Measurements from ENCODE around the gene IMP3.
"Not testable (repeated sequence)": the region's sequence is repeated elsewhere in the genome, so short reads cannot be mapped to it uniquely, and the experiment has no call there.

The IMP3 gene

GRCh38 chr15:75650908-75651809 is 11.1 kb upstream of the IMP3 start:
- peak; percentile 54 for DNase-seq

GRCh38 chr15:75649848-75650247 is 9.8 kb upstream of the IMP3 start:
- no peak for DNase-seq

- no peak for DNase-seq
Observed at GRCh38 chr15:75649045-75649761, 9.2 kb upstream of the IMP3 start.

DNA sequence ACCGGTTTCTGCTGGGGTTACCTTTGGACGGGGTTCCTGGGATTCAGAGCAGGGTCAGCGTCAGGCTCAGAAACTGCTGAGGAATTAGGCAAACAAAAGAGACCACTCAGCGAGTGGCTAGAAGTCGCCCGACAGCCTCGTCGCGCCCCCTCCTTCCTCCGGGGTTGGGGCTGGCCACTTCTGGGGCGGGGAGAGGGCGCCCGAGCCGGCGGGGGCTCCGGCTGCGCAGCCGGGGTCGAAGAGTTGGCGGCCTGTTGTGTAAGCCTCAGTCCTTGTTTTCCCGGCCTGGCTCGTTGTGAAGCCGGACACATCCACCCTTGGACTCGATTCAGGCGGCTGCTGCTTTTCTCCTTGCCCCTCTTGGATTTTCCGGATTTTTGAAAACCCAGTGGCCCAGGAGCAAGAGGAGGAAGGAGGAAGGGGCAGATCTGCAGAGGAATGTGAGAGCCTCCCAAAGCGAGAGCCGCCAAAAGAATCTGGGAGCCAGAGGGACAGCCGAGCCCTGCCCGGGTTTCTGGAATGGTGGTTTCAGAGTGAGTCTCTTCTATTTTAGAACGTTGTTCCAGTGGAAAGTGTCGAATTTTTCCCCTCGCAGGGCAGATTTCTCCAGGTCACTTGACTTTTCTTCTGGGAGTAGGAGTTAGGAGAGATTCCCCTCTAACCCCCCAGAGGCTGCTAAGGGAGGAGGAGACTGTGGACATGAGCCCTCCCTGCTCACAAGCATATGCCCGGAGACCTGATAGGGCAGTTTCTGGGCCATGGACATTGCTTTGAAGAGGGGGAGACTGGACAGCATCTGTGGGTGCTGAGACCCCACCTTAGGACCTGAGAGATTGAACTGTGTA is 8.4 kb upstream of the IMP3 start:
- DNase-seq = peak; percentile 56

GRCh38 chr15:75647370-75648155 is 7.5 kb upstream of the IMP3 start, which contains the start of gene SNX33:
SNX33 (plus strand) TSS chr15:75647912; CDS start chr15:75649103, 1,191 bp downstream.
- DNase-seq = peak; percentile 88

DNA sequence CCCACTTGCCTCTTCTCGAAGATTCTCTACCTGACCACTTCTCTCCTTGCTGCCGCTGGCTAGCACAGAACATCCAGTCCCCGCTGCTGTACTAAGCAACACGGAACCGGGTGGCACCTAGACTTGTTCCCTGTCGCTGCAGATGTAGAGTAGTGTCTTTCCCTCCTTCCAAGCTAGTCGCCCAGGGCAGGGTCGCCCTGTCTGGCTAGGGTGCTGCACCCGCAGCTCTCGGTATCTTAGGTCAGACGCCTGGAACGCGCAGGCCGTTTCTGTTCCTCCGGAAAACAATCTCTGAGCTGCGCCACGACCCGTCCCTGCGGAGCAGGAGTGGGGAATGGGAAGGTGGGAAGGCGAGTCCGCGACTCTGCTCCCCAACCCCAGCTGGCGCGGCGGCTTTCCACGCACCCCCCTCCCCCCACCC is 6.9 kb upstream of the IMP3 start:
- no peak for DNase-seq

GRCh38 chr15:75646112-75646943 is 6.3 kb upstream of the IMP3 start:
- no peak for DNase-seq

DNA sequence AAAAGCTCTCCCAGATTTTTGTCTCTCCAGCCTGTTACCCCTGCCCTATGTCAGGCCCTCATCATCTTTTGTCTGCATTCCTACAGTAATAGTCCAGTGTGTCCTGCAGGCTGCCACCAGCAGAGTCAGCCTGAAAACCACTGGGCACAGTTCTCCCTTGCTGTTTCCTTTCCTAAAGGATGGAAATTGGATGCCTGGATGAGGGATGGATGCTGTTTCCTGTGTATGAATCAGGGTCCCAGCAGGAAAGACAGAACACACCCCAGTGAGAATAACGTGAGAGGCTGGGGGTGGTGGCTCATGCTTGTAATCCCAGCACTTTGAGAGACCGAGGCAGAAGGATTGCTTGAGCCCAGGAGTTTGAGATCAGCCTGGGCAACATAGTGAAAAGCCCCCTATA is 4.4 kb upstream of the IMP3 start:
- peak; percentile 66 for DNase-seq

DNA sequence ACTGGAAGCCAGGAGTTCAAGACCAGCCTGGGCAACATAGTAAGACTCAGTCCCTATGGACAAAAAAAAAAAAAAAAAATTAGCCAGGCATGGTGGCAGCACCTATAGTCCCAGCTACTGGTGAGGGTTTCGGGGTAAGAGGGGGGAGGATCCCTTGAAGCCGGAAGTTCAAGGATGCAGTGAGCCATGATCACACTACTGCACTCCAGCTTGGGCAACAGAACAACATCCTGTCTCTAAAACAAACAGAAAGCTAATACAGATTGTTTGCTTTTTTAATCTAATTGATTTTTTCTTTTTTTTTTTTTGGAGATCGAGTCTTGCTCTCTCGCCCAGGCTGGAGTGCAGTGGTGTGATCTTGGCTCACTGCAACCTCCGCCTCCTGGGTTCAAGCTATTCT is 1.6 kb upstream of the IMP3 start:
- no peak for DNase-seq

- no peak for DNase-seq
Observed at GRCh38 chr15:75641179-75641503, 1.1 kb upstream of the IMP3 start.

DNA sequence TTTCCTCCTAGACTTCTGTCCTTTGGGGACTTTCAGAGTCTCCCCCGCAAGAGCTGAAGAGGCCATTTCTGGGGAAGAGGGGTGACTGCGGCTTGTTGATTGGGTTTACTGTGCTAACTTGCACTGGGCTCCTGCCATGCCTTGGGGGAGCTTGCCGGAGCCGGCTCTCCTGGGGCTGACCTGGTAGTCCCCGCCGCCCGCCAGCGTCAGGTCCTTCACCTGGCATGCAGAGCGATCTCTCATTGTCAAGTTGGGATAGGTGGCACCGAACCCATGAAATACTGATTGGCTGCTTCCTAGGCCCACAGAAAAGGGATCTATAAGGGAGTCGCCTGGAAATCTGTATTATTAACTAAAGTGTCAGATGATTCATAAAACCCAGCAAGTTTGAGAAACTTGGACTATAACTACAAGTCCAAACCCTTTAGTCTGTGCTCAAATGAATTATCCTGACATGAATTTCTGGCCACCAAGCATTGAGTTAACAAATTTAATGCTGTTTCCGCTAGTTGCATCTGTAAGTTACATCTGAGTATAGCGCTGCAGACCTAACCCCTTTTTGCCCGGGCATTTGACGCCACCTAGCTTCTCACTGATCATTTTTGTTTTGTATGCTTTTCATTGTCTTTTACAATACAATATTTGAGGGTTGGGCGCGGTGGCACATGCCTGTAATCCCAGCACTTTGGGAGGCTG is 607 bp upstream of the IMP3 start:
- peak; percentile 67 for DNase-seq

DNA sequence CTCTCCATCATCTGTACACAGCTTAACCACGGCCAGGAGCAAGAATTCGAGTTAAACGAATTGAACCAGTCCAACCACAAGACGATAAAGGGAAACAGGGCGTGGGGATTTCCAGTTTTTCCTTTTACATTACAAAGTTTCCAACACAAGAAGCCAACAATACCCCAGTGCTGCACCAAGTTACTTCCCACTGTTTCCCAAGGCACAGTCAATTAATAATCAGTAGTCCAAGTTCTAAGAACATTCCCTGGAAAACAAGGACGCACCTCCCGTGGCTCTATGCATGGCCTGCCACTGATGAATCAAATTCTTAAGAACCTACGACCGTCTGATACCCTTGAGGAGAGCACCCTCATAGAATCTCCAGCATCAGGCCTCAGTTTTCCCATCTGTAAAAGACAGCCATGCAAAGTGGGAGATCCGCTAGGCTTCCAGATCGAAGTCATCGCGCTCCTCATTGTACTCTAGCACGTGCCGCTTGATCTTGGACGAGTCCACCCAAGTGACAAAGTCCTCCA is 774 bp downstream of the IMP3 start:
- no peak for DNase-seq

GRCh38 chr15:75637245-75638009 is 2.6 kb downstream of the IMP3 start:
- no peak for DNase-seq

- DNase-seq = no peak
Observed at GRCh38 chr15:75636026-75636425, 4.0 kb downstream of the IMP3 start.

DNA sequence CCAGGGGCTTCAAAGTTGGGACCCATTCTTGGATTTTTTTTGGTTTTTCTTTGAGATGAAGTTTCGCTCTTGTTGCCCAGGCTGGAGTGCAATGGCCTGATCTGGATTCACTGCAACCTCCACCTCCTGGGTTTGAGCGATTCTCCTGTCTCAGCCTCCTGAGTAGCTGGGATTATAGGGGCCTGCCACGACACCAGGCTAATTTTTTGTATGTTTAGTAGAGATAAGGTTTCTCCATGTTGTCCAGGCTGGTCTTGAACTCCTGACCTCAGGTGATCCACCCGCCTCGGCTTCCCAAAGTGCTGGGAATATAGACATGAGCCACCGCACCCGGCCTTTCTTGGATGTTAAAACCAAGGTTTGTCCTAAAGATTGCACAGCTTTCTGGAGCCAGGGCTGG is 6.1 kb downstream of the IMP3 start:
- not testable (repeated sequence) for DNase-seq

DNA sequence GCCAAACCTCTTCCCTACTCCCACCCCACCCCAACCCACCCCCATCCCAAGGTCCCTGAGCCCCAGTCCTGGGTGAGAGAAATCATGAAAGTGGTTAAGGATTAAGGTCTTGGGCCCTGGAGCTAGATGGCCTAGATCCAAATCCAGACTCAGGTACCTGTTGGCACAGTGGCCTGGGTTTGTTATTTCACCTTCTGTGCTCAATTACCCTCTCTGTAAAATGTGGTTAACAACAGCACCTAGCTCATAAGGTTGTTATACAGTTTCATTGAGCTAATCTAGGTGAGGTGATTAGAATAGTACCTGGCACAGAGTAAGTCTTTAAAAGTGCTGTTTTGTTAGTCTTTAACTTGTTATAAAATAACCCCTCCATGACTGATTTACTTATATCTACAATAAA is 8.1 kb downstream of the IMP3 start:
- DNase-seq = no peak

GRCh38 chr15:75625542-75626347 is 14.3 kb downstream of the IMP3 start, which contains the start of gene SNUPN:
SNUPN (minus strand) TSS chr15:75625725; CDS start chr15:75621051, 4,674 bp downstream.
- peak; percentile 93 for DNase-seq

GRCh38 chr15:75622505-75622904 is 17.5 kb downstream of the IMP3 start:
- no peak for DNase-seq
